Measurements from ENCODE around the gene GPD2.
A peak's percentile ranks its signal among the peaks of the same experiment; 100 is the strongest.
"Not testable (repeated sequence)": the region's sequence is repeated elsewhere in the genome, so short reads cannot be mapped to it uniquely, and the experiment has no call there.

GPD2 gene

DNA sequence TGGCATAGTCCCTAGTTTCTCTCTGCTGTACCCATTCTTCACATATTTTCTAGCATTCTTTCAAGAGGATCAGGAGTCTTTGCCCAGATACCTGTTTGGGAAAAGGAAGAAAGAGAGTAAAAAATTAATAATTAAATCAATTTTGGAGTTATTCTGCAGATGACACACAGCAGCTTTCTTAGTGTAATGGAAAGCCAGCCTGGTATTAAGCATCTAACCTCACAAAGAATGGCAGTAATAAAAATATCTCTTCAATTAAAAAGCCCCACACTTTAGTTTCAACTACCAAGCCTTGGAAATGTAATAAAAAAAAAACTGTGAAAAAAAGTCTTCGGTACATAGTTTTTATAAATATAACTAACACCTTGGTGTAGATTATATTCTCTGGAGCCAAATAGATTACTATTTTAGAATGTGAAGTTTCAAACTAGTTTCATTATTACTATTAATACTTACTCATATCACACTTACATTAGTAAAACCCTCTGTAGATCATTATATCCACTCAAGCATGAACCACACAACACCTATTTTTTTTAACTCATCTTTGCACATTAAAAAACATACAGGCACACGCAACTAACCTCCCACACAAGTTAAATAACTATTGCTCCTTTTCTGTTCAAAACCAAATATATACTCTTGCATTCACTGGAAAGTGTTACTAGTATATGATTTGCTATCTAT, 90.9 kb downstream of the GPD2 start:
- no peak for DNase-seq

DNA sequence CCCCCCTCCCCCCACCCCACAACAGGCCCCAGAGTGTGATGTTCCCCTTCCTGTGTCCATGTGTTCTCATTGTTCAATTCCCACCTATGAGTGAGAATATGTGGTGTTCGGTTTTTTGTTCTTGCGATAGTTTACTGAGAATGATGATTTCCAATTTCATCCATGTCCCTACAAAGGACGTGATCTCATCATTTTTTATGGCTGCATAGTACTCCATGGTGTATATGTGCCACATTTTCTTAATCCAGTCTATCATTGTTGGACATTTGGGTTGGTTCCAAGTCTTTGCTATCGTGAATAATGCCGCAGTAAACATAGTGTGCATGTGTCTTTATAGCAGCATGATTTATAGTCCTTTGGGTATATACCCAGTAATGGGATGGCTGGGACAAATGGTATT, 92.4 kb downstream of the GPD2 start:
- DNase-seq, result not testable (repeated sequence)

DNA sequence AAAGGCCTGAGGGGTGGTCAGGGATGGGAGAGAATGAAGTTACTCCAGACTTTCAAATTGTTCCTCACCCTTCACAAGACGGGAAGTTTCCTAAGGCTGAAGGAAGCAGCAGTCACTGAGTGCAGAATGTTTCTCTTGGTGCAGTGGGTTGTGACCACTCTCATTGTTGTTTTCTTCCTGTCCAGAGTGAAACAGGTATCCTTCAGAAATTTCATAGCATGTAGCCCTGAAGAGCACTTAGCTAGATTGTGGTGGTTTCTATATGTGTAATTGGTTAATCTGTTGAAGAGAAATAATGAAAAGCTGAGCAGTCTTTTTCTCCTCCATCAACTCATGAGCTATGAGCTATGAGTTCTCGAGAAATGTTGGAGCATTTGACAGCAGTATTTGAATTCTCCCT, 96.8 kb downstream of the GPD2 start:
- no peak for DNase-seq

DNA sequence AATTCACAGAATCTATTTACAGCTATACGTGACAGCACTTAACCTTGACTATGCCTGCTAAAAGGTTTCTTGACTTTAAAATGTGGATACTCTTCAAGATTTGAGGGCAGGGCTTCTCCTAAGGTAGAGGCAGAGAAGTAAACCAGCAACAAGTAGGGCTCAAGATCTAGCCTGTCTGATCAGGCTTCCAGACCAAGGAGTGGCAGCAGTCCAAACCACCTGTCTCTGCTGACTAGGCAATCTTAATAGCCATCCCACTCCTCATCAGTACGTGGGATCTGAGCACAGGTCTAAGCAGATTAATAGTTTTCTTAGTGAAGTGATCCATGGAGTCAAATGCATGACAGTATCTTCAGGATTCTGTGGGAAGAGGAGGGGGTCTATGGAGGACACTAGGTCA, 100.4 kb downstream of the GPD2 start:
- no peak for DNase-seq

DNA sequence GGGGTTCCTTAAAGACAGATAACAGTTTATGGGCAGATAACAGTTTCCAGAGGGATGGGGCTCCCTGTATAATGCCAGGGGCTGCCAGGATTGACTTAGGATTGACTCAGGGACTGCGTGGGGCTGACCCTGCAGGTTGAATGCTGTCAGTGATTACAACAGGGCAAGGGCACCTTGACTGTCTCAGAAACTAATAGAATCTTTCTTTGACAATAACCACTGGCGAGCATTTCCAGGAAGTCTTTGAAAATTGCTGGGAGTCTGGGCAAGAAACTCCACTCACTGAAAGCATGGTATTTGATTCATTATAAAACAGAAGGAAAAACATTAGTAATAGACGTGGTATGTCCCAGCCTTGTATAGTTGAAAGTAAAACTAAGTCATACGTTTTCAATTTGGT, 101.0 kb downstream of the GPD2 start:
- DNase-seq, result peak in 2 of 56 donors; percentile 3 to 8

DNA sequence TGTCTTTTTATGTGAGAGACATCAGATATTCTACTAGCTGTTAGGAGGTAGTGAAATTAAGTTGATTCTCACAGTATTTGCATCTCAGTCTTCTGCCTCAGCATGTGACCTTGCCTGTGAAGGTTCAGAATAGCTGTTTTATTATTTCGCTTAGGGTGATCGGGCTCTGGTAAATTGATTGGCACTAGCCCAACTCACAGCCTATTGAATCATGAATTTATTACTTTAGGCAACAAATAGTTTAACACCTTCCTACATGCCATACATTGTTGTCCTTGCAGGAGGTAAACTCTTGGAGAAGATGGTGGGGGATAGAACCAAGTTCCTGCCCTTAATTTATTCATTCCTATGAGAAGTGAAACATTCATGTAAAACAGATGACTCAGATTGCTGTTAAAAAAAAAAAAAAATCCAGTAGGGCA, 101.9 kb downstream of the GPD2 start:
- peak in 1 of 56 donors; percentile 4 for DNase-seq

DNA sequence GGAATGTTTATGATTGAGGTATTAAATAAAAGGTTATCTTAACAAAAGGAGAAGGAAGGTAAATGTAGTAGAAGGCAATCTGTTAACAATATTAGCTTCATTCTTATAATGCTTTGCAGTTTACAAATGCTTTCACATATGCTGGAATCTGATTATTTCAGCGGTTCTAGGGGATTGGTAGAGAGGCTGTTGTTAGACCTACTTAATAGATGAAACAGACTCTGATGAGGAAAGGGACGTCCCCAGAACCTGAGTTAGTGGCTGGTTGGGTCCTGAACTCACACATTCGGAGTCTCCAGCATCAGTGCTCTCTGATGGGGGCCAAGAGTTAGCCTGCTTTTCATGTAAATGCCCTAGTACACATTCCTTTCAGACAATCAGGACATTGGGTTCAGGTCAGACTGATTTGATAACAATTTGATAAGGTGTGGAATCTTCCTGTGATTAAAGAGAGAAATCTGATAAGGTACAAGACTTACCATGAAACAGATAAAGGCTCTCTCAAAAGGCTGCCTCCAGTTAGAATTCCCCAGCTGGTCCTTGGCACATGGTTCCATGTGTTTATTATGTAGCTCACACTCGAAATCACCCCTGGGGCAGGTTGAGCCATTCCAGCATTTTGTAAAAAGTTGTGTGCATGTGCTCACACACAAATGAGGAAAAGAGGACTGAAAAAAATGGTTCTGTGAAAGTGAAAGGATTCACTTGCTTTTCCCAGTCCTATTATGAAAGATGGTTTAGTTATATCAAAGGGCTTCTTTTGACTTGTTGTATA, 103.1 kb downstream of the GPD2 start:
- no peak for DNase-seq

DNA sequence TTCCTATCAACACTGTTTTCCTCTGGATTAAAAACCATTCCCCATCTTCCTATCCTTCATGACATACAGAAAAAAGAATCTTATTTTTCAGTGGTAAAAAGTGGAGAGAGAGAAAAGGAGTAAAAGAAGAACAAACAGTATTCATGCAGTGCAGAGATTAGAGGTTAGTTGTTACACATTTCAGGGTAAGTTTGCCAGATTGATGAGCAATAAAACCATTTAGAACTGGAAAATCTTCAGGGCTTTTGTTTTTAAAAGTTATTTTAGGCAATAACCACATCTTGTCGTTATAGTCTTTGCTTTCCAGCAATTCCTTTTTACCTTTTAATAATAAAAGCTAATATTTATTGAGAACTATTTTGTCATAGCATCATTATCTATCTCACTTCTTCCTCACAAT, 104.5 kb downstream of the GPD2 start:
- DNase-seq, result no peak

DNA sequence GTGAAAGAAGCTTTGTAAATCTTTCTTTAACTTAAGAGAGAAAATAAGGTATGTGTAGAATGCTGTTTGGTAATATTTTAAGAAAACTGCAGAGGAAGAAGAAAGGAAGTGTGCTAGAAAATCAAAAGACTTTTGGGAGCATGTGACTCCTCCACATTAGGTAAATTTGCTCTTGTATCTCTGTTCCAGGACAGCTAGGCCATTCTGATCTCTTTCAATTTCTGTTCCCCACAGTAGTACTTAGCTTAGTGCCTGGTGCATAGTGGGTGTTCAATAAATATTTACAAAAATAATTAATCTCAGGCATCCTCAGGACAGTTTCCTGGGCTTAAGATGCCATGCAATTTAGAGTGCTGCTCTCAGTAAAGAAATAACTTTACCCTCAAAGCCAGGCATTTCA, 105.0 kb downstream of the GPD2 start:
- no peak for DNase-seq

DNA sequence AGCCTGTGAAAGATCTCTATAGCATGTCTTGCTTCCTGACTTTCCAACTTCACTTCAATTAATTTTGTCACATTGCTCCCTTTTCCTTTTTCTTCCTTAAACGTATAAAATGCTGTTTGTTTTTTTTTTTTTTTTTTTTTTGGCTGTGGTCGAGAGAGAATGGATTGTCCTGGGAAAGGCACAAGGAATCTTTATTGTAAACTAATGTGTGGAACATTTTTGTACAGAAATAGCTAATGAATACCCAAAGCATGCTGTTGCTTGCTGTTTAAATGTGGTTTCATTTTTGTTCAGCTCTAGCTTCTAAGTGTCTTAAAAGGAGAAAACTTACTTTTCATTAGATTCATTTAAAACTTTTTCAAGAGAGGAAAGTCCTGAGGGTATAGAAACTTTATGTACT, 105.5 kb downstream of the GPD2 start:
- no peak for DNase-seq

DNA sequence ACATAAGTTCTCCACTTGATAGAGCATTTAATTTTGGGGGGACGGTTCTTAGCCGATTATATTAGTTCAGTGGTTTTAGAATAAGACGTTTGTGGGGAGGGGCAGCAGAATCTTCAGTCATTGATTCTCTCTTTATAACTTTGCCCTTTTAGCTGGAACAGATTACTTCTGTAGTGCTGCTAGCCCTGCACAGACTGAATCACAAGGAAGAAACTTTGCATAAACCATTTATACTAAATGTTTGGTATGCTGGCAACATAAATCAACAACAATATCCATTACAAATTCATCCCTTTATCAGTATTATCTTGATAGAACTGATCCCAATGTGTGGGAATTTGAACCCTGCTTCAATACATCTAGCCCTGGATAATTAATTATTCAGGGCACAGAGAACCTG, 112.2 kb downstream of the GPD2 start:
- no peak for DNase-seq

DNA sequence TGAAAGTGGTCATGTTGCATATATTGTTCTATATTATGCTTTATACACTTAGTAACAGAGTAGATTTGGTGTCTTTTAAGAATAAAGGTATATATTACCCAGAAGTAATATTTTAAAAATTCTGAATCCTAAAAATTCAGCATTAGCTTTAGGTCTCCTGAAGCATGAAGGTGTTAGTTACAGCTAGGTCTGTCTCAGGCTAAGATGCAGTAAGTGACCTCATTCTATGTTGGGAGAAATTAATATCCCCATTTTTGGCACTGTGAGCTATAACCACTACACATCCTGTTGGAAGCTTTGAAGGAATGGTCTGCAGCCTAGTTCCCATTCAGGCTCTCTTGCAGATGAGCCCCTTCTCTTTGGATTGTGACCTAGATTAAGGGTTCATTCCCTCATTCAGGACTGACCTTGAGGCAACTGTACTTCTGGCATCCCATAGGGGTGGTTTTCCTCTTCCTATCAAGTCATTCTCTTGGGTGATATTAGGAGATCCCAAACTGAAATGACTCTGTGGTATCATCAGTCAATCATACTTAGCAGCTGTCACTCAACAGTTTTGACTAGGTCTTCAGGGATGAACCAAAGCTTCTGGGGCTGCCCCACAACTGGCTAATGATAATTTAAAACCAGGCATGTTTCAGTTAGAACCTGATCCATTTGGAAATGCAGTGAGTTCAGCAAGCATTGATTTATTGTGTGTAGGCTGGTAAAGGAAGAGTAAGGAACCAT, 117.7 kb downstream of the GPD2 start:
- DNase-seq, result no peak

DNA sequence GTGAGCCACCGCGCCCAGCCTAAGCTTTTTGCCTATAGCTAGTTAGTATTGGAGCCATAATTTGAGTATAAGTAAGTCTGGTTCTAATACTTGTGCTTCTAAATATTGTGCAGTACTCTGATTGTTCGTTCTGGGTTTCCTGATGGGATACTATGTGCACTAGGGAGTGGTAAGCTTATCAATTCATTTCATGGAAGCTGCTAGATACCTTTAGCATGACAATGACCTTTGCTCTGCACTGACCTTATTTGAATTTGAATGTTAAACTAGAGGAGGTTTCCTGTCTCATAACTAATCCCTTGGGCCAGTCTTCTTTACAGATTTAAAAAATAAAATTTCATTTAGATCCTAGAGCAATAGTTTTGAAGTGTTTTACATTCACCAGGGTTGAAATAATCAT, 125.1 kb downstream of the GPD2 start:
- DNase-seq, result no peak

DNA sequence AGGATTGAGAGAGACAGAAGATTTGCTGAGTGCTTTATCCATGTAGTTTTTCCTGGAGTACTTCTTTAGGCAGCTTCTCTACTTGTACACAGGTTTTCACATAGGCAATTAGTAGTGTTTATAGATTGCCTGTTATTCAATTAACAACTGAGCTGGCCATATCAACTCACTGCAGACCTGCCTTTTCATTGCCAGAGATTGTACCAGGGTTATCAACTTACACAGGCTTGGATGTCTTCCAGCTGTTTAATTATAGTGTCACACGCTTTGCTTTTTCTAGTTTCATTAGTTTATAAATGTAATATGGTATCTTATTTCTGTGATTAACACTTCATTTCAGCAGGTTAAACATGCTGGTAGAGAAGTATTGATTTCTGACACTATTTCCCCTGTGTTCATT, 125.9 kb downstream of the GPD2 start:
- DNase-seq, result no peak

DNA sequence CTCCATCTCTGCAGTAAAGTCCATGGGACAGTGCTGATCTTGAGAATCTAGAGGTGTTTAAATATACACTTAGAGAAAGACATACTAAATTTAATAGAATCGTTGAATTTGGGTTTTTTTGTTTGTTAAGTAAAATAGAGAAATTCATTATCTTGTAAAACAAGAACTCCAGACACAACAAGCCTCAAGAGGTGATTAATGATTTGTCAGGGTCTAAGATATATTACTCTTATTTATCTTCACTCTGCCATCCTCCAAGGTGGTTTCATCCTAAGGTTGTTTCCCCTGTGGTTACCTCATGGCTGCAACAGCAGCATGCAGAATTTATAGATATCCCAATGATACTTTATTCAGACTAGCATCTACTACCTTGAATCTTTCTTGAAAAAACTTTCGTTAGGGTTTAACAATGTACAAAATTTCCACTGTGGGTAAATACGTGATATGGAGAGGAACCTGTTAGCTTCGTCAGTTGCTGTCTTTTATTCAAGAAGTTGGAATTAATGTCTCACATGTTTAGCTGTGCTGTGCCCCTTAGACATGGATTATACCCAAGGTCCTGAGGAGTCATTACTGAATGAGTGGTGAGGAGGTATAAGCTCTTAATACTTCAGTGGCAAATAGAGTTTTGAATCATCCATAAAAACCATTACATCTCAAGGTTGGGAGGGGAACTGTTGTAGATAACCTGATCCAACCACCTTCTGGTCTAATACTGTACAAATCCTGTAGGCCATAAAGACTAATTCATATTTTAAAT, 128.0 kb downstream of the GPD2 start:
- no peak for DNase-seq

DNA sequence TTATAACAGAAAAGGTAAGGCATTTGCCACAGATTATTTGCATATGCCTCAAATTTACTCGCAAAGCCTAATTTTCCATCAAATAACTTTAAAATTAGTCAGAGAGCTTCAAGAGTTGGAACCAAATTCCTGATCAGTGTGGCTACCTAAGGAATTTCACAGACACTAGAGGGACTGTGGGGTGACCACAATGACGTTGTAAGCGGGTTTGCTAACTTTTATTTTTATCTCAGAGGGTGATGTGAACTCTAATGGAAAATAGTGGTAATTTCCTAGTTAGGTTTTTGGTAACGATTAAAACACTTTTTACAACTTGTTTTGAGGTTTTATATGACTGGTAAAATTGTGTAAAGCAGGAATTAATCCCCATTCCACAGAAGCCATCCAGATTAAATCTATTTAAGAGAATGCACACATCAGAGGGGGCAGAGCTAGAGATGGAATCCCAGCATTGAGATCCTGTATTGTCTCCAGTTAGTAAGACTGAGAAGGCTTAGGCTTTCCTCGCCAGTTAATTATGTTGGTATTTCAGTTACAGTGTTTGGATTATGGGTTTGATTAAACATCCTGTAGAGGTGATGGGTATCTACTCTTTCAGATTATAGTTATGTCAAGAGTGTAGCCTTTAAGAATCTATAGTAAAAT, 129.0 kb downstream of the GPD2 start:
- DNase-seq, result no peak

DNA sequence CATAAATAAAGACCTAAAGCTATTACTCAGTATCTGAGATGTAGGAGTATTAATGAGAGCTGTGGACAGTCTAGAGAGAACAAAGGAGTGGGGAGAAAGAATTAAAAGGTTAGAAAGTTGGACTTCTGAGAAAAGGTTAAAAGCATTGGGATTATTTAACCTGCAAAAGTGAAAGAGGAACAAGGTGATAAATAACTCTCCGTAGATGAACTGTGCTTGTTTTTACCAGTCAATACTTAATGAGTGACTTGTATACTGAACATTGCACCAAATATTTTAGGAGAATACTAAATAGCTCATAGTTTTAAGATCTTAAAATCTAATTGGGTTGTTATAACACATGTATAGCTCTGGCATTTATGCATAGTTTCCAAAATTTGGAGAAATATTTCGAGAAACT, 137.5 kb downstream of the GPD2 start:
- no peak for DNase-seq

DNA sequence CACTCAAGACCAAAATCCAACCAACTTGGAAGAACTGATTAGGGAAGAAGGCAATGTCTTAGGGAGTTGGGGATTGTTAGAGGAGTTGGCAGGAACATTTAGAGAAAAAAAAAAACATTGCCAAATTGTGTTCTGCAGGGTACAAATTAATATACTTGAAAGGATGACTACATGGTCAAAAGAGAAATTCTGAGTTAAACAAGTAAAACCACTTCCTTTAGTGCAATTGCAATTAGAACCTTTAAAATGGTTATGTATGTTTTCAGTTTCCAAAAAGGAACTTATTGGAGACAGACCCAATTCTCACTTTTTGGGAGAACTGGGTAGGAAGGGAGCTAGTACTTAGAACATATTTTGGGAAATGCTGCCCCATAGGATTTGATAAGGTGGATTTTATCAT, 137.9 kb downstream of the GPD2 start:
- no peak for DNase-seq

DNA sequence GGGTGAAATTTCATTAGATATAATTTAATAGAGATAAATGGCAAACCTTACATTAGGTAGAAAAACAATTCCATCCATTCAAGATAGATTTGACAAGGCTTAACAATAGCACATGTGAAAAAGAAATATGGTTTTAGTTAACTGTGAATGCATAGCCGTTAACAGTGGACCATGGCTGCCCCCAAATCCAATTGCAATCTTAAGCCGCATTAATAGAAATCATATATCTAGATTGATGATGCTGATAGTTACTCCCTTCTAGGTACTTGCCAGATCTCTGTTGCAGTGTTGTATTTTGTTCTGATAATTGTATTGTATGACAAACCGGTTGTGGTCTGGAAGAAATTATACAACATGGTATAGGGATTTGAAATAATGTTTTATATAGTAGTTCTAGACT, 139.8 kb downstream of the GPD2 start:
- DNase-seq, result no peak

DNA sequence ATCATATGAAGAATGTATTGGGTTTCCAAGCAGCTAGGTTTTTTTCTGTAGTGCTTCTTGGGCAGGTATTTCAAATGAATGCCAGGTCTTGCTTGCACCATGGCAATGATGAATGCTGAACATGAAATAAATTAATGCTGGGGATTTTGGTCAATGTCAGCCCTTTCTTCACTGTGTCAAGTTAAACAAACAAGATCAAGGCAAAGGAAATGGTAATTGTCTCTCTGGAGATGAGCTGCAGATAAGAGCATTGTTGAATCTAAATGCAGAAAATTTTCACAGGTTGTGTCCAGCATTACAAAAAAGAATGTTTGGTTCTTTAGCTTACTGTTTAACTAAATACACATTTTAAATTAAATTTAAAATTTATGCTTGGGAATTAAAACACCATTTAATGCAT, 144.3 kb downstream of the GPD2 start:
- no peak for DNase-seq

DNA sequence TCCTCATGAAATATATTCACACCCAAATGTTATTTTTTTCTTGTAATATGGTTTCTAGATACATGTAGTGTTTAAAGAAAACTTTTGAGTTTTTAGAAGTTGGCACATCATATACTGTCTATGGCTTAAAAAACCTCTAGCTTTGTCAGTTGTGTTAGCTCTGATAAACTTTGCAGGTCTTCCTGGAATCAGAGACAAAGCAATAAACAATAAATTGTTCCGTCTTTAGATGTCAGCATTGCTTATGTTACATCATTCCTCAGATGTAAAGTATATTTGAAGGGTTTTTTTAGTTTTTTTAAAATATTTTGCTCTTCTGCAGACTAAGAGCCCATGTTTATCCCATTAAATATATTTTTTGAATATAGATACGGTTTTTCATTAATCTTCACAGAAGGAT, 145.1 kb downstream of the GPD2 start:
- DNase-seq, result no peak

All from amygdala (tissue), 56 donors.